NT2/D1 (cell line): ENCODE results near the gene ITGB2.

Experiments used
- DNase-seq: peaks from one replicate; pipeline ENCODE4 v3.0.0-alpha.2; 2011; ENCODE audit warnings: low read depth, low spot score
- H3K27me3 ChIP-seq: 2 replicates; pipeline ENCODE4 v1.6.0; 2011; ENCODE audit warnings: mild to moderate bottlenecking; ENCODE audit not compliant: insufficient read length, insufficient read depth
- H3K36me3 ChIP-seq: 2 replicates; pipeline ENCODE4 v1.6.1; 2011; ENCODE audit warnings: mild to moderate bottlenecking, low read length, mixed read lengths; ENCODE audit not compliant: insufficient read depth, insufficient read length
- H3K4me1 ChIP-seq: 2 replicates; pipeline ENCODE4 v1.5.1; 2011; ENCODE audit not compliant: insufficient read depth, insufficient read length
- H3K4me3 ChIP-seq: 2 replicates; pipeline ENCODE4 v1.5.1; 2011; ENCODE audit warnings: low read depth; ENCODE audit not compliant: insufficient read length
- H3K9ac ChIP-seq: 2 replicates; pipeline ENCODE4 v1.6.0; 2011; ENCODE audit warnings: low read depth; ENCODE audit not compliant: insufficient read length
- H3K9me3 ChIP-seq: 2 replicates; pipeline ENCODE4 v1.5.1; 2011; ENCODE audit warnings: mild to moderate bottlenecking, low read length; ENCODE audit not compliant: insufficient read depth
- SUZ12 ChIP-seq: IDR thresholded peaks from 2 replicates; pipeline ENCODE4 v1.6.1; 2011; ENCODE audit not compliant: insufficient read length, insufficient read depth; ENCODE audit errors: extremely low read depth
- YY1 ChIP-seq: IDR thresholded peaks from 2 replicates; pipeline ENCODE4 v1.6.1; 2011; ENCODE audit not compliant: insufficient read length, insufficient read depth
- ZNF274 ChIP-seq: IDR thresholded peaks from 2 replicates; pipeline ENCODE4 v1.6.1; 2011; ENCODE audit warnings: mild to moderate bottlenecking, low read depth, low read length

The ITGB2 gene

DNA sequence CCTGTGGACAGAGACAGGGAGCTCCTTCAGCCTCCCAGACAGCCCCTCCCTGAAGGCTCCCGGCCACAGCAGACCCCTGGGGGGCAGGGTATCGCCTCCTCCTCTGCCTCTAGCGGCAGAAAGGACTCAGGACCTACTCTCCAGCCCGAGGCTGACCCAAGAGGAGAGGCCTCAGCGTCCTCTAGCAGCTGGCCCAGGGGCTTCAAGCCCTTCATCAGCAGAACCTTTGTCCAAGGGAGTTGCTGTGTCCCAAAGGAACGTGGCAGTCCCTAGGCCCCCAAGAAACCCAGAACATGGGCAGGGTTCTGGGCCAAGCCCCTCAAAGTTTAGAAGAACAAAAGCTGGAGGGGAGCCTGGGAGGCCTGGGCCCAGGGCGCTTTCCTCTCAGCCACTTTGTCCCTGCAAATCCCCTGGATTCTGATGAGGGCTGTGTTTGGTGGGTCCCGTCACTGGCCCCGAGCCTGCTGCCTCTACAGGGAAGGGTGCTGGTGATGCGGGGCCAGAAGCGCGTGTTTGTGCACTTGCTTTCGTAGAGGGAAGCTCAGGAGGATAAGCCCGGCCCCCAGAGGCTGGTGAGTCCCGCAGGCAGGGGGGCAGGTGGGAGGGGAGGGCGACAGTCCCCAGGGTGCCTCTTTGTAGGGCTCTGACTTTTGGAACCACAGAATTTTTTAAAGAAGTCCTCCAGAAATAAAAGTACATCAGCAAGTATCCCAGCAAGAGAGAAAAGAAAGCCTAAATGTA is 13.3 kb downstream of the ITGB2 start:
- no peak for DNase-seq
- Histone ChIP-seq H3K36me3 (no peaks in the 10 kb centered on the region), H3K4me3 (no peak overlapping the region), H3K9ac (peak overlapping the region; percentile 37), H3K9me3 (no peaks in the 10 kb centered on the region), H3K27me3 (no peaks in the 10 kb centered on the region), H3K4me1 (peaks cover 38% of the 10 kb centered on the region)
- TF ChIP-seq ZNF274 (no peak), YY1 (no peak), SUZ12 (no peak)

DNA sequence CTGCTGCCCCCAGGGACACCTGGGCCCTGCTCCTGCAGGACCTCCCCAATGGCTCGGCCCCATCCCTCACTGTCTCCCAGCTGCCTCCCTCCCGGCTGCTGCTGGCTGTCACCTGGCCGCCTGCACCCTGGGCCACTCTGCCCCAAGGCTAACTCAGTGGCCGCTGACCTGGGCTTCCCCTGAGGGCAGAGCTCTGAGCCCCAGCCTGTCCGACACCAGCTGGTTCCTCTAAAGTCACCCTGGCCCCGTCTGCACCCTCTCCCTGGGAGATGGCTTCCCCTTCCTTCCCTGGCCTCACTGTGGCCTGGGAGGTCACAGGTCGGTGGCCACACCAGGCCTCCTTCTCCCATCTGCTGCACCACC is 15.0 kb downstream of the ITGB2 start:
- Histone ChIP-seq H3K36me3 (no peaks in the 10 kb centered on the region), H3K27me3 (no peaks in the 10 kb centered on the region), H3K9ac (no peak overlapping the region), H3K4me3 (no peak overlapping the region), H3K9me3 (no peaks in the 10 kb centered on the region), H3K4me1 (peaks cover 38% of the 10 kb centered on the region)
- no peak for DNase-seq
- TF ChIP-seq ZNF274 (no peak), SUZ12 (no peak), YY1 (no peak)

DNA sequence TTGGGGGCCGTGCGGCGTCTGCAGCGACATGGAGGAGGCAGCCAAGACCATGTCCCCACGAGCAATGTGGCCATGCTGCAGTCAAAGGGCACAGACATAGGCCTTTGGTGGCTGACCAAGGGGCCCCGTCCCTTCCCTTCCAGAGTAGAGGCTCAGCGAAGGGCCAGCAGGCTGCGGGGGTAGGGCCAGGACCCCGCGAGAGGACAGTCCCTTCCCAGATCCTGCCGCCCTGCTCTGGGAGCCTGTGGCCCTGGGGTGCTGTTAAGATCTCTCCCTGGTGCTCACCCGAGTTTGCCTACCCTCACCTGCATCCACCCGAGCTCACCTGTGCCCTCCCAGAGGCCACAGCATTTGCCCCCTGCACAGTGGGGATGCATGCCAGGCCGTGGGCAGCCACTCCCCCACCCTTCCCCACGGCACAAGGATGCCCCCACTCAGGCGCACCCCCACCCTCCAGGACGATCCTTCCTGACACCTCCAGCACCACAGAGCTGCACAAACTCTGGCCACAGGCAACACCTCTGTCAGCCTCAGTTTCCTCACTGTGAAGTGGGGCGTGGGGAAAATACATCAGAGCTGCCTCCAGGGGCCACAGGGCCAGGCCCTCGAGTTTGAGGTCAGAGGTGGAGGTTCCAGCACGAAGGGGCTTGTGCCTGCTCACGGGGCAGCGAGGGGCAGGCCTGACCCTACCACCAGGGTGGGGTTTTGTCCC is 15.5 kb downstream of the ITGB2 start:
- no peak overlapping the region for H3K4me3 ChIP-seq
- H3K4me1 ChIP-seq: peaks cover 39% of the 10 kb centered on the region
- H3K9me3 ChIP-seq: no peaks in the 10 kb centered on the region
- DNase-seq: no peak
- no peak overlapping the region for H3K9ac ChIP-seq
- TF ChIP-seq ZNF274 (no peak), YY1 (no peak), SUZ12 (no peak)
- H3K36me3 ChIP-seq: no peaks in the 10 kb centered on the region
- no peaks in the 10 kb centered on the region for H3K27me3 ChIP-seq

DNA sequence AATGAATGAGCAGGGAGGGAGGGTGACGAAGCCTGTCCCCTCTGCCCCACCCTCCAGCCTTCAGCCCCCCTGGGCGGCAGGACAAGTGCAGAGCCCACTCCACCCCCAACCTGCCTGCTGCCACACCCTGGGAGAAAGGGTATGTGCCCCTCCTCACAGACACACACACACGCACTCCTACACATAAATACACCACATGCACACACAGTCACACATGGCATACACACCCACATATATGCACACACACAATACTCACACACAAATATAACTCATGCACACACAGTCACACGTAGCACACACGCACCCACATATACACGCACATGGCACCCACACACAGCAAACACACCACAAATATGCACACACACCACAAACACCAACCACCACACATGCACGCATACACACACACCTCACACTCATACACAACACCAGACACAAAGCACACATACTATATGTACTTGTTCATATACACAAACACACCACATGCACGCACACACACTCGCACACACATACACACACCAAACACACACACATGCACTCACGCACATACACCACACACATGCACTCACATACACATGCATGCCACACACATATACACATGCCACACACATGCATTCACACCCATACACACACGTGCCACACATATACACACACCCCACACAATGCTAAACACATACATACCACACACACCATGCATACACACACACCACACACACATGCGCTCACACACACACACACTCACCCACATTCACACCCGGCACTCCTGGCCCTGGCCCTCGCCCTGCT is 16.4 kb downstream of the ITGB2 start:
- Histone ChIP-seq H3K27me3 (no peaks in the 10 kb centered on the region), H3K9me3 (no peaks in the 10 kb centered on the region), H3K9ac (no peak overlapping the region), H3K4me3 (no peak overlapping the region), H3K4me1 (peaks cover 46% of the 10 kb centered on the region), H3K36me3 (no peaks in the 10 kb centered on the region)
- TF ChIP-seq YY1 (no peak), SUZ12 (no peak), ZNF274 (no peak)
- DNase-seq: no peak

DNA sequence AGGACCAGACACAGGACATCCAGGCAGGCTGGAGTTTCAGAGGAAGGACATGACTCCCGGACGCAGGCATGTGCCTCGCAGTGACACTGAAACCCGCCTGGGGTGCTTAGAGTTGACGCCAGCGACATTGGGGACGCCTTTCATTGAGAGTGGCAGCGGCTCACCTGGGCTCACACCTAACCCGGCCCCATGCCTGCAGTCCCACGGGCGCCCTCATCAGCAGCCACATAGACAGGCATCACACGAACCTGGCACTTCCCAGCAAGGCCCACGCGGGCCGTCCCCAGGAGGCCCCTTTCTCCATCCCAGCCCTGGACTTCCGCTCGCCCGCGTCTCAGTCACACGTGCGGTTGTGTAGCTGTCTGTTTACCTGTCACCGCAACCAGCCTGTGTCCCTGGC is 17.0 kb downstream of the ITGB2 start:
- H3K9ac ChIP-seq: no peak overlapping the region
- no peak overlapping the region for H3K4me3 ChIP-seq
- H3K9me3 ChIP-seq: no peaks in the 10 kb centered on the region
- H3K36me3 ChIP-seq: no peaks in the 10 kb centered on the region
- no peaks in the 10 kb centered on the region for H3K27me3 ChIP-seq
- H3K4me1 ChIP-seq: peaks cover 50% of the 10 kb centered on the region
- TF ChIP-seq ZNF274 (no peak), YY1 (no peak), SUZ12 (no peak)
- DNase-seq: no peak

DNA sequence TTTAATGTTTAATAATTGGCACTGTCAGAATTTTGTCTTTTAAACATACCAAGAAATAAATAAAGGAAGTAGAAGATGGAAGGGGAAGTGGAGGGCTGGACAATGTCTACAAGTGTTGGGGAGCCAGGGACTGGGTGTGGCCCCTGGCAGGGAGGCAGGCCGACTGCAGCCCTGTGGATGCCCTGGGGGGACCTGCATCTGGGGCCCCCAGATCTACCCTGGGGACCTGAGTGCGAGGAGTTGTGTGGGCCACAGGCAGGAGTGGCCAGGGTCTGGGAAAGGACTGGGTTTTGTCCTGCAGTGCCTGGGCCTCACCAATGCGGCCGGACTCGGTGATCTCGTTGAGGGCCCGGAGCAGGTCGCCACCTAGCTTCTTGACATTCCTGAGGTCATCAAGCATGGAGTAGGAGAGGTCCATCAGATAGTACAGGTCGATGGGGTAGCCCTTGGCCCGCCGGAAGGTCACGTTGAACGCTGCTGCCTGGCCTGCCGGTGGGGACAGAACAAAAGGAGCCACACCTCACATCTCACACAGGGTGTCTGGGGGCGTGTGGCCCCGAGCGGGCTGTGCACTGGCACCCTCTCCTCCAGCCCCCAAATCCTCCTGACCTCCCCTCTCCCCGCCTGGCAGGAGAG is 17.5 kb downstream of the ITGB2 start:
- Histone ChIP-seq H3K4me1 (peaks cover 51% of the 10 kb centered on the region), H3K27me3 (no peaks in the 10 kb centered on the region), H3K9me3 (no peaks in the 10 kb centered on the region), H3K36me3 (no peaks in the 10 kb centered on the region), H3K4me3 (no peak overlapping the region), H3K9ac (no peak overlapping the region)
- no peak for DNase-seq
- TF ChIP-seq SUZ12: no peak
- TF ChIP-seq YY1: no peak
- no peak for TF ChIP-seq ZNF274
